K562 (cell line): Measurements from ENCODE around the gene PMEPA1. TPM values are rescaled to one million over a fixed set of nuclear protein-coding genes. Genes with fewer than 3 reads are reported as not detected.

ENCODE experiments used
- ATAC-seq: fragments of 200-7000 bp; cut with Tn5 transposase; 3 replicates; pipeline ENCODE4 v1.9.1; 2020; ENCODE audit warnings: moderate library complexity
- BruUV-seq: library from RNA; stranded (reverse); fragments of 400-500 nt; replicated peaks from 2 replicates; lab custom pipeline; 2021; lab: Mats Ljungman, UMichigan
- CTCF ChIA-PET: fragments of 300-600 bp; formaldehyde crosslinking; extraction: SDS; loops from one replicate; lab custom pipeline; 2021; ENCODE audit warnings: low intra/inter-chr PET ratio; lab: Yijun Ruan, JAX
- POLR2A ChIA-PET: fragments of 300-600, 350-650 bp; sonication (Branson Sonifier 250); formaldehyde crosslinking; extraction: SDS; loops from one replicate; lab custom pipeline; 2021; ENCODE audit warnings: antibody characterized with exemption, inconsistent platforms; lab: Yijun Ruan, JAX
- DNase-seq, 4 experiments: peaks; one replicate each; pipeline versions ENCODE4 v3.0.0 to v3.0.0-alpha.2; 2011 to 2018; ENCODE audit warnings: low spot score in 3 of 4, mixed read lengths in 3 of 4; ENCODE audit errors: extremely low read depth in 1 of 4
- FAIRE-seq: peaks from 2 replicates; lab custom pipeline; 2011; peaks lifted over from hg19 to GRCh38; lab: Jason Lieb, UNC
- H2AFZ ChIP-seq: 2 replicates; pipeline ENCODE4 v1.6.0; 2011; ENCODE audit warnings: low read depth, low read length, control low read depth, inconsistent platforms
- H3K27ac ChIP-seq: fragments of 200-600 bp; 3 replicates; pipeline ENCODE4 v1.8.0; 2011; ENCODE audit warnings: low read depth, mild to moderate bottlenecking, control low read depth, inconsistent platforms, low read length, moderate library complexity, mixed read lengths; ENCODE audit errors: extremely low read depth
- H3K27me3 ChIP-seq, 2 experiments: fragments of 300-600 bp in 1 of 2; 2 replicates in 1 of 2; 3 replicates in 1 of 2; pipeline versions ENCODE4 v1.6.0 to v1.8.0; 2011; ENCODE audit warnings: inconsistent platforms in 2 of 2, low read length in 2 of 2, mild to moderate bottlenecking in 1 of 2, mixed read lengths in 1 of 2, moderate library complexity in 1 of 2; ENCODE audit not compliant: control insufficient read depth in 2 of 2, insufficient read depth in 2 of 2
- H3K36me3 ChIP-seq: fragments of 300-600 bp; 3 replicates; pipeline ENCODE4 v1.8.0; 2011; ENCODE audit warnings: mild to moderate bottlenecking, low read length, inconsistent platforms; ENCODE audit not compliant: control insufficient read depth, insufficient read depth
- H3K4me1 ChIP-seq, 2 experiments: fragments of 200-600 bp in 1 of 2; replicated peaks in 1 of 2; 2 replicates in 1 of 2; 3 replicates in 1 of 2; pipeline versions ENCODE4 v1.5.1 to v1.8.0; 2011; ENCODE audit warnings: inconsistent platforms in 2 of 2, low read length in 2 of 2, mild to moderate bottlenecking in 1 of 2, mixed read lengths in 1 of 2, moderate library complexity in 1 of 2; ENCODE audit not compliant: control insufficient read depth in 2 of 2, insufficient read depth in 2 of 2
- H3K4me2 ChIP-seq: 2 replicates; pipeline ENCODE4 v1.6.1; 2011; ENCODE audit warnings: low read length, control low read depth, inconsistent platforms, mixed read lengths; ENCODE audit not compliant: insufficient read depth
- H3K4me3 ChIP-seq: fragments of 200-600 bp; sonication (generic), shearing (Covaris generic); 2 replicates; pipeline ENCODE4 v1.5.1; 2016; ENCODE audit warnings: control low read depth, inconsistent platforms
- H3K79me2 ChIP-seq: fragments of 200-600 bp; 3 replicates; pipeline ENCODE4 v1.8.0; 2011; ENCODE audit warnings: low read length, inconsistent platforms; ENCODE audit not compliant: control insufficient read depth, insufficient read depth
- H3K9ac ChIP-seq, 2 experiments: 2 replicates each; pipeline versions ENCODE4 v1.6.0 to v1.6.1; 2011; ENCODE audit warnings: low read depth in 2 of 2, low read length in 2 of 2, control low read depth in 1 of 2, inconsistent platforms in 1 of 2, mild to moderate bottlenecking in 1 of 2, mixed read lengths in 1 of 2; ENCODE audit not compliant: insufficient read depth in 1 of 2
- H3K9me1 ChIP-seq: one replicate; pipeline ENCODE4 v1.6.0; 2011; ENCODE audit warnings: inconsistent platforms, mild to moderate bottlenecking, low read length, moderate library complexity; ENCODE audit not compliant: control insufficient read depth, insufficient read depth
- H3K9me3 ChIP-seq: replicated peaks from 2 replicates; pipeline ENCODE4 v1.5.1; 2011; ENCODE audit warnings: low read depth, low read length, inconsistent platforms; ENCODE audit not compliant: control insufficient read depth, insufficient read depth
- H4K20me1 ChIP-seq: replicated peaks from 2 replicates; pipeline ENCODE4 v1.6.1; 2011; ENCODE audit warnings: low read length, inconsistent platforms, mixed read lengths; ENCODE audit not compliant: control insufficient read depth, insufficient read depth
- DEAF1 ChIP-seq: fragments of 450-650 bp; formaldehyde crosslinking; IDR thresholded peaks from 2 replicates; pipeline ENCODE4 v1.4.0; 2020; ENCODE audit warnings: mild to moderate bottlenecking, moderate library complexity
- ELF1 ChIP-seq: fragments of 200-800 bp; sonication (Bioruptor generic); IDR thresholded peaks from 2 replicates; pipeline ENCODE4 v1.6.1; 2016; ENCODE audit warnings: missing genetic modification characterization, missing compliant biosample characterization
- FOXO4 ChIP-seq: fragments of 450-650 bp; formaldehyde crosslinking; IDR thresholded peaks from 2 replicates; pipeline ENCODE4 v1.4.0; 2020; ENCODE audit warnings: mild to moderate bottlenecking, moderate library complexity
- IFI16 ChIP-seq: fragments of 250-450 bp; sonication (Bioruptor Pico); IDR thresholded peaks from 2 replicates; pipeline ENCODE4 v2.1.2; 2022; ENCODE audit warnings: mild to moderate bottlenecking, inconsistent platforms
- KDM1A ChIP-seq, 2 experiments: fragments of 450-650 bp; IDR thresholded peaks; 2 replicates each; pipeline ENCODE4 v1.6.1; 2016; ENCODE audit warnings: mild to moderate bottlenecking in 2 of 2
- NCOA2 ChIP-seq, 2 experiments: fragments of 450-650 bp; IDR thresholded peaks; 2 replicates each; pipeline ENCODE4 v1.6.1; 2018; ENCODE audit warnings: mild to moderate bottlenecking in 2 of 2, moderate library complexity in 1 of 2; ENCODE audit not compliant: partially characterized antibody in 2 of 2
- TRIM28 ChIP-seq: fragments of 450-650 bp; IDR thresholded peaks from 2 replicates; pipeline ENCODE4 v1.6.1; 2017
- ZEB2 ChIP-seq: fragments of 450-650 bp; IDR thresholded peaks from 2 replicates; pipeline ENCODE4 v1.6.1; 2016
- ZNF609 ChIP-seq: sonication (generic); formaldehyde crosslinking; IDR thresholded peaks from 2 replicates; pipeline ENCODE4 v1.8.1; 2023; ENCODE audit warnings: missing genetic modification reagents, mild to moderate bottlenecking, borderline replicate concordance
- WGBS: fragments of 100-300 bp; shearing (Covaris generic); methylation state at CpG from one replicate; pipeline ENCODE4 v1.1.6; 2016; ENCODE audit warnings: low coverage, mixed read lengths; ENCODE audit not compliant: insufficient coverage; ENCODE audit errors: missing lambda C conversion rate; 5-methylcytosine and 5-hydroxymethylcytosine counted together
- in situ Hi-C: fragments of 300-500 bp; cut with MboI; formaldehyde crosslinking; loops from 4 replicates; pipeline ENCODE4 v1.15.0; 2018; ENCODE audit warnings: inconsistent platforms, mixed read lengths
- intact Hi-C: fragments of 100-400 bp; cut with micrococcal nuclease; formaldehyde crosslinking; loops from 2 replicates; pipeline ENCODE4 v1.14.2; 2022
- polyA plus RNA-seq, 8 experiments: library from polyadenylated mRNA; depleted of rRNA in 4 of 8; stranded (reverse) in 5 of 8; unstranded in 3 of 8; fragments of >200 nt; fragmentation: Nextera tagmentation in 2 of 8; fragmentation: Illumina TruSeq in 1 of 8; extraction: Ambion mirVana in 2 of 8; extraction: Trizol in 1 of 8; gene quantifications; 2 replicates each; pipeline versions ENCODE4 v1.2.1 to v1.2.3, GENCODE V29; 2011 to 2014; ENCODE audit warnings: inconsistent platforms in 1 of 8, missing spikeins in 1 of 8
- total RNA-seq, 7 experiments: library from RNA; depleted of rRNA in 6 of 7; stranded (reverse); fragments of >200 nt in 6 of 7; fragmentation: Illumina TruSeq in 2 of 7; extraction: Trizol in 2 of 7; gene quantifications; 2 replicates each; pipeline versions ENCODE4 v1.2.1 to v1.2.3, GENCODE V29; 2011 to 2021; ENCODE audit warnings: low replicate concordance in 1 of 7

Gene PMEPA1
- total and polyA plus RNA-seq, 9 of the 15 experiments (the other 6 are each of a cell fraction or from before 2014, with no cell fraction given) = 0.16 TPM; not detected in 8

GRCh38 chr20:57664924-57665588 lies 44.8 kb downstream of the PMEPA1 start:
- Histone ChIP-seq H3K4me1 (no peaks in the 10 kb centered on the region; a peak in 1 of 5 replicates), H3K27me3 (peaks cover 23 to 89% of the 10 kb centered on the region in 2 experiments; a peak in 4 of 5 replicates), H3K9me1 (no peaks in the 10 kb centered on the region), H3K27ac (no peak overlapping the region), H2AFZ (no peak overlapping the region), H3K9me3 (no peaks in the 10 kb centered on the region), H3K4me2 (no peak overlapping the region), H3K36me3 (no peaks in the 10 kb centered on the region), H3K9ac (no peak overlapping the region), H3K4me3 (no peak overlapping the region), H4K20me1 (peaks cover 5% of the 10 kb centered on the region; the same call in 1 of the 2 replicates), H3K79me2 (no peaks in the 10 kb centered on the region)
- in situ Hi-C loops (no loop called here), intact Hi-C loops (no loop called here)
- BruUV-seq = no TSS peak
- FAIRE-seq (no peak), ATAC-seq (no peak), DNase-seq (no peak)
- TF ChIP-seq TRIM28 = no peak
- no peak for TF ChIP-seq ZEB2
- TF ChIP-seq ELF1 (tag) = no peak
- TF ChIP-seq KDM1A (IDR thresholded peaks at IDR 0.05) = 0 out of 4 replicates have a peak, but pooled peaks of 1 of the 2 experiments have one; percentile 15
- no peak for TF ChIP-seq FOXO4 (CRISPR knock-in tag)
- no peak for TF ChIP-seq ZNF609 (CRISPR knock-in tag)
- TF ChIP-seq IFI16 (CRISPR knock-in tag) = no peak
- no peak for TF ChIP-seq DEAF1 (CRISPR knock-in tag)
- TF ChIP-seq NCOA2 (IDR thresholded peaks at IDR 0.05; ENCODE audit: partially characterized antibody in 2 of 2) = no peak
- 0% methylated on average over 3 of the region's 14 CpGs for WGBS
- ChIA-PET POLR2A (interaction anchor here (0.6 to 0.7 kb wide), 2 partner anchors 18 to 144 kb away, joined by 3 to 4 read pairs; no protein-coding TSS in a partner anchor), CTCF (no interaction called here)
